ENCODE results near the gene AP5S1. TPM values are rescaled to one million over a fixed set of nuclear protein-coding genes. Genes with fewer than 3 reads are reported as not detected.
A peak's percentile ranks its signal among the peaks of the same experiment; 100 is the strongest.

Gene AP5S1
- total and polyA plus RNA-seq, 9 of the 15 experiments (the other 6 are each of a cell fraction or from before 2014, with no cell fraction given), result 2.6 to 8.8 (median 4.4) TPM

- TF ChIP-seq IRF1 (CRISPR knock-in tag; IDR thresholded peaks at IDR 0.05; ENCODE audit: borderline replicate concordance) (no peak), SIN3B (IDR thresholded peaks at IDR 0.05; ENCODE audit: low read depth) (no peak), ZHX1 (conservative IDR thresholded peaks at IDR 0.05; ENCODE audit: low read length) (no peak), HES1 (IDR thresholded peaks at IDR 0.05; ENCODE audit: low read depth) (no peak), TCFL5 (CRISPR knock-in tag; conservative IDR thresholded peaks at IDR 0.05) (no peak), PHTF2 (CRISPR knock-in tag; IDR thresholded peaks at IDR 0.05) (no peak), SRSF1 (IDR thresholded peaks at IDR 0.05; ENCODE audit: low read depth, low read length) (no peak), NR2F6 (CRISPR knock-in tag; IDR thresholded peaks at IDR 0.05) (no peak), ZNF57 (CRISPR knock-in tag; IDR thresholded peaks at IDR 0.05) (no peak), U2AF2 (optimal IDR thresholded peaks at IDR 0.05; ENCODE audit: low read depth, low read length) (no peak), FIP1L1 (IDR thresholded peaks at IDR 0.05; ENCODE audit: low read depth, low read length, poor library complexity, severe bottlenecking) (no peak), TBP (optimal IDR thresholded peaks at IDR 0.05; ENCODE audit: low read depth, low read length) (no peak), CREBBP (IDR thresholded peaks at IDR 0.05; ENCODE audit: low read depth, low read length) (no peak), ZNF23 (CRISPR knock-in tag; IDR thresholded peaks at IDR 0.05) (no peak), USF1 (CRISPR knock-in tag; IDR thresholded peaks at IDR 0.05) (peak; percentile 70; the same call in 1 of the 2 replicates), E2F6 (IDR thresholded peaks at IDR 0.05; ENCODE audit: borderline replicate concordance in 1 of 2, extremely low read depth in 1 of 2, insufficient read depth in 1 of 2, insufficient read length in 1 of 2, low read depth in 1 of 2, low read length in 1 of 2, poor library complexity in 1 of 2, severe bottlenecking in 1 of 2) (peak; percentile 49 to 75), EHMT2 (IDR thresholded peaks at IDR 0.05) (no peak), DDX20 (tag; IDR thresholded peaks at IDR 0.05; ENCODE audit: low read depth) (no peak), THRB (CRISPR knock-in tag; conservative IDR thresholded peaks at IDR 0.05) (no peak), NFIC (IDR thresholded peaks at IDR 0.05) (peak; percentile 67), BDP1 (IDR thresholded peaks at IDR 0.05; ENCODE audit: insufficient read depth, insufficient read length) (no peak)
Observed at GRCh38 chr20:3811467-3812258, 8.7 kb upstream of the AP5S1 start (continued).

Measured in K562 (cell line).